ENCODE data around the gene RPRD1B. TPM values are rescaled to one million over a fixed set of nuclear protein-coding genes. Genes with fewer than 3 reads are reported as not detected.

RPRD1B gene
- total RNA-seq, 1 donor from 2014 or later: 25.6 TPM

DNA sequence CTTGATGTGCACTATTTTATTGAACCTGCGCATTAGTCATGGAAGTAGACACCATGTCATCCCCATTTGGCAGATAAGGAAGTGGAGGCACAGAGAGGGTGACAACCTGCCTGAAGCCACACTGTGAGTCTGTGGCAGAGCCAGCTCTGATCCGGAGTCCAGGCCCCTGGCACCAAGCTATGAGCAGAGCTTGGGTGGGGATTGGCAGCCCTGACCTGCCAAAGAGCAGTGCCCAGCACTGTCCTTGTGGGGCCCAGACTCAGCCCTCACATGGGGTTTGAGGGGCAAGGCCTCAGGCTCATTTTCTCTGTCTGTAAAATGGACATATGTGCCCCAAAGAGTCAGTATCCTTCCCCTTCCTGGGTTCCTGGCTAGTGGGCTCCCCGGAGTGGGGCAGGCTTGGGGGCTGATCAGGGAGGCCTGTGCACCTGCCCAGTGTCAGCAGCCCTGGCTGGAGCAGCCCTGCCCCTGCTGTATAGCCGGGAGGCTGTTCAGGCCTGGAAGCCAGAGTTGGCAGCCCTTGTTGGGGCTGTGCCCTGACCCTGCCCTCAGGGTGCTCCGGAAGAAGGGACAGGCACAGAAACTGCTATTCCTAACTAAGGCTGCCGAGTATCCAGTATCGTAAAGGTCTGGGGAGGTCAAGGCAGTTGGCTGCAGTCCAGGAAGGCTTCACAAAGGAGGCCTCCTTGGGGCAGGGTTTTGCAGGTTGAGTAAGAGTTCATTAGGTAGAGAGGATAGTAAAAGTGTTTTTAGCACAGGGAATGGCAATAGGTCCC, 92.8 kb downstream of the RPRD1B start:
- Histone ChIP-seq H3K9me3 (no peaks in the 10 kb centered on the region), H3K4me1 (peaks cover 41% of the 10 kb centered on the region), H3K27me3 (ENCODE audit: low read depth) (no peaks in the 10 kb centered on the region), H3K27ac (peak overlapping the region; percentile 66), H3K4me3 (no peak overlapping the region), H3K36me3 (peaks cover 20% of the 10 kb centered on the region)
- DNase-seq (peak; percentile 47), ATAC-seq (peak; percentile 3 to 10)
- TF ChIP-seq, protein P1, sequence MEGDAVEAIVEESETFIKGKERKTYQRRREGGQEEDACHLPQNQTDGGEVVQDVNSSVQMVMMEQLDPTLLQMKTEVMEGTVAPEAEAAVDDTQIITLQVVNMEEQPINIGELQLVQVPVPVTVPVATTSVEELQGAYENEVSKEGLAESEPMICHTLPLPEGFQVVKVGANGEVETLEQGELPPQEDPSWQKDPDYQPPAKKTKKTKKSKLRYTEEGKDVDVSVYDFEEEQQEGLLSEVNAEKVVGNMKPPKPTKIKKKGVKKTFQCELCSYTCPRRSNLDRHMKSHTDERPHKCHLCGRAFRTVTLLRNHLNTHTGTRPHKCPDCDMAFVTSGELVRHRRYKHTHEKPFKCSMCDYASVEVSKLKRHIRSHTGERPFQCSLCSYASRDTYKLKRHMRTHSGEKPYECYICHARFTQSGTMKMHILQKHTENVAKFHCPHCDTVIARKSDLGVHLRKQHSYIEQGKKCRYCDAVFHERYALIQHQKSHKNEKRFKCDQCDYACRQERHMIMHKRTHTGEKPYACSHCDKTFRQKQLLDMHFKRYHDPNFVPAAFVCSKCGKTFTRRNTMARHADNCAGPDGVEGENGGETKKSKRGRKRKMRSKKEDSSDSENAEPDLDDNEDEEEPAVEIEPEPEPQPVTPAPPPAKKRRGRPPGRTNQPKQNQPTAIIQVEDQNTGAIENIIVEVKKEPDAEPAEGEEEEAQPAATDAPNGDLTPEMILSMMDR (IDR thresholded peaks at IDR 0.05): no peak
- intact Hi-C loops (cut with DNase I): no loop called here

DNA sequence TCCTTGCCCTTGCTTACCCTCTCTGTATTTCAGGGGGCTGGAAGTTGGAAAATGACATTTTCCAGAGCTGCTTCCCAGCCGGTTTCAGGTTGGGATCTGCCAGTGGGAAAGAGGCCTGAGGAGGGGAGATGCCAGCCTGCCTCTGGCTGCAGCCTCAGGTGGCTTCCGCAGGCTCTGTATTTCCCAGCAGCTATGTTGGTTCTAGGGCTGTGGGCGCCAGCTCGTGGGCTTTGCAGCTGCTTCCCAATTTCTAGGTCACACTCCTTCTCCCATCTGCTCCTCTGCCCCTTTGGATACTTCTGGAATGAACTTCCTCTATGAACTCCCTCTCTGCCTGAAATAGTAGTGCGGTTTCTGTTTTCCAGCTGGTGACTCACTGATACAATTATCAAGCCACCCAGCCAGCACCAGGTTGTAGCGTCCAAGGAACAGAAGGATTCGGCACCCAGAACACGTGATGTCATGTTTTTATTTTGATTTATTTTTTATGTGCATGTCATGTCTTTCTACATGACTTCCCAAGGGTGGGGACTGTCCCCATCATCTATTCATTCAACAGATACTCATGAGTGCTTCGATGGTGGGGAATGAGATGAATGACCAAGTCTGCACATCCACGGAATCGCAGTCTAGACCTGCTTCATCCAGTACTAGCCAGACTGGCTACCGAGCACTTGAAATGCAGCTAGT, 93.5 kb downstream of the RPRD1B start:
- ATAC-seq (peak; percentile 29 to 49), DNase-seq (peak; percentile 41)
- Histone ChIP-seq H3K9me3 (no peaks in the 10 kb centered on the region), H3K36me3 (peaks cover 25% of the 10 kb centered on the region), H3K4me1 (peaks cover 41% of the 10 kb centered on the region), H3K27me3 (ENCODE audit: low read depth) (no peaks in the 10 kb centered on the region), H3K4me3 (no peak overlapping the region), H3K27ac (peak overlapping the region; percentile 66)
- TF ChIP-seq, protein P1 (IDR thresholded peaks at IDR 0.05): no peak
- intact Hi-C loops (cut with DNase I): no loop called here

DNA sequence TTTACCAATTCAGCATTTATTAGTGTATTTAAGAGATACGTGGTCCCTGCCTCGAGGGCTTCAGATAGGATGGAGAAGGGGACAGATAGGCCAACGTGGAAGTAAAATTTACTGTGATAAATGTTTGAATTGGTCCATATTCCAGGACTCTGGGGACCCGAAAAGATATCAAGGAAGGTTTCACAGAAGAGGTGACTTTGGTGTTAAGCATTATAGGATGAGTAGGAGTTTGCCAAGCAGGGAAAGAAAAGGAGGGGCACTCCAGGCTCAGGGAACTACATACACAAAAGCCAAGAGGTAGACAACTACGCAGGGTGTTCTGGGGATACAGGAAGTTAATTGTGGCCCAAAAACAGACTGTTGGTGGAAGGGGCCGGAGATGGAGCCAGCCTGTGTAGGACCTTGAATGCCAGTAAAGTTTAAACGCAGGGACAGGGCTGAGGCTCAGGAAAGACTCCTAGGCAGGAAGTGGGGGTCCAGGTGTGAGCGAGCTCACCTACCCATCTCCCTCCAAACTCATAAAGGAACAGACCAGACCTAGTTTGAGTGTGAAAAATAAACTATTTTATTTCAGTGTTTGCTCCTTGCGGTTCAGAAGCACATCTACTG, 94.5 kb downstream of the RPRD1B start:
- Histone ChIP-seq H3K4me3 (no peak overlapping the region), H3K27ac (peak overlapping the region; percentile 28), H3K36me3 (peaks cover 34% of the 10 kb centered on the region), H3K27me3 (ENCODE audit: low read depth) (no peaks in the 10 kb centered on the region), H3K9me3 (no peaks in the 10 kb centered on the region), H3K4me1 (peaks cover 34% of the 10 kb centered on the region)
- TF ChIP-seq, protein P1 (IDR thresholded peaks at IDR 0.05): no peak
- no peak for ATAC-seq
- intact Hi-C loops (cut with DNase I): no loop called here
- DNase-seq: peak; percentile 20

DNA sequence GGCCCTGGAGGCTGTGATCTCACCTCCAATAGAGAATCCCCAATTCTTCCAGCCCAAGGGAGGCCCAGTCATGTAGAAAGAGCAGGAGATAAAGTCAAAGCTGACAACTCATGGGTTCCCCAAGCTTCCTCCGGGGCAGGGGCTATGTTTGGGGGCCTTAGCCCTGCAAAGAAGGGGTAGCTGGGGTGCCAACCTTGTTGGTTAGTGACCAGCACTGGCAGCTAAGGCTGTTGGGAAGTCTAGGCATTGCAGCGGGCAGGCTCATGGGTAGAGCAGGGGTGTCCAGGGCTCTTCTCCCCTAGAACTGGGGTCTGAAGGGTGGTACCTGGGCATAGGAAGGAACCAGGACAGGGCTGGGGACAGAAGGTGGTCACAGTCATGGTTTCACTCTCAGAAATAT, 95.1 kb downstream of the RPRD1B start:
- intact Hi-C loops (cut with DNase I): no loop called here
- ATAC-seq (no peak), DNase-seq (peak; percentile 13)
- Histone ChIP-seq H3K4me3 (no peak overlapping the region), H3K4me1 (peaks cover 34% of the 10 kb centered on the region), H3K9me3 (no peaks in the 10 kb centered on the region), H3K36me3 (peaks cover 41% of the 10 kb centered on the region), H3K27ac (peak overlapping the region; percentile 28), H3K27me3 (ENCODE audit: low read depth) (no peaks in the 10 kb centered on the region)
- TF ChIP-seq, protein P1 (IDR thresholded peaks at IDR 0.05): no peak

DNA sequence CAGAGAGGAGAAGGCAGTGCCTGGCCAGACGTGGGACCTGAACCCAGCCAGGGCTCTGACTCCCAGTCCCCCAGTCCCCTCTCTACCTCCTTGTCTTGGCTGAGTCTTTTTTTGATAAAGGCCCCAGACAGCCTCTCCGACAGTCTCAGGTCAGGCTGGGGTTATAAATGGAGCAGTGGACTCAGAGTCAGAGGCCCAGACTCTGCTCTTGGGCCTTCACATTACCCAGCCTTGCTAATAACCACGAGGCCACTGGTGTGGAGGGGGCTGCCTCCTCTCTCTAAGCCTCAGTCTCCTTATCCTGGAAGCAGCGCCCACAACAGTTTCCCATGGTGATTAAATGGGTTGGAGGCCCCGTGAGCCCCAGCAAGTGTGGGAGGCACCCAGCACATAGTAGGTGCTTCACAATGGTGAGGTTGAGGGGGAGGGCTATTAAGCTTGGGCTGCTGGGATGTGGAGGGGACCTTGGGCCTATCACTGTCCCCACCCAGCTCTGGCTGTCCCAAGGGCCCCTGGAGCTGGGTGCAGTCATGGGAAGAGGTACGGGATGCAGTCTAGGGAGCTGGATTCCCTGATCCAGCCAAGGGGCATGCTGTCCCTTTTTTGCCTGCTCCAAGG, 95.8 kb downstream of the RPRD1B start:
- Histone ChIP-seq H3K27ac (no peak overlapping the region), H3K4me1 (peaks cover 40% of the 10 kb centered on the region), H3K9me3 (no peaks in the 10 kb centered on the region), H3K27me3 (ENCODE audit: low read depth) (no peaks in the 10 kb centered on the region), H3K4me3 (no peak overlapping the region), H3K36me3 (peaks cover 48% of the 10 kb centered on the region)
- TF ChIP-seq, protein P1 (IDR thresholded peaks at IDR 0.05): no peak
- intact Hi-C loops (cut with DNase I): no loop called here
- DNase-seq: peak; percentile 21
- ATAC-seq: no peak
